ENCODE measurements around the gene SCAPER. TPM values are rescaled to one million over a fixed set of nuclear protein-coding genes. Genes with fewer than 3 reads are reported as not detected.

SCAPER gene
- total and polyA plus RNA-seq, 2 donors (not counting 1 experiment from before 2014, with no cell fraction given): 8.3 to 61.6 TPM

DNA sequence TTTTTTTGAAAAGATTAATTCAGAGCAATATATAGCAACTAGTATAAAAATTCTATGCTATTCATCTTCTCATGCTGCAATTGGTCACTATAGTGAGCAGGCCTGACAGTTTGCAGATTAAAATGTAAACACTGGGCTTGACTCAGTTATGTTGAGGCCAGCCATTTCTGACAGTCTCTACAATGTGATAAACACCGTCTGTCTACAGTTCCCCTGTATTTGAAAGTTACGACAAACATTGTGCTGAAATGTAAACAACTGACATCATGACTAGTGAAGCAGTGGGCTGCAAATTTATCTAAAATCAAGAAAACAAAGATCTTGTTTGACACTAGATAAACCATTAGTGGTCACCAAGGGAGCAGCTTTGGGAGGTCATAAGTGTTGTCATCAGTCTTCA, 371.1 kb downstream of the SCAPER start:
- no peak overlapping the region for H3K4me3 Mint-ChIP-seq
- H3K4me1 Mint-ChIP-seq: no peaks in the 10 kb centered on the region
- no peaks in the 10 kb centered on the region for H3K36me3 ChIP-seq (replicated peaks in 1 of 2; ENCODE audit: control extremely low read depth in 1 of 2, control insufficient read depth in 1 of 2, extremely low read depth in 1 of 2, insufficient read depth in 2 of 2, low read length in 1 of 2)
- no peak overlapping the region for H2AFZ ChIP-seq (ENCODE audit: insufficient read depth, low read depth, low read length, poor library complexity, severe bottlenecking)
- H3K4me2 ChIP-seq (replicated peaks; ENCODE audit: low read depth, low read length, poor library complexity, severe bottlenecking): no peak overlapping the region
- no peak overlapping the region for H3K9ac ChIP-seq (ENCODE audit: low read length)
- ChIA-PET CTCF (no interaction called here), POLR2A (no interaction called here)
- H3K9me3 ChIP-seq (ENCODE audit: control extremely low read depth in 1 of 3, control insufficient read depth in 2 of 3, insufficient read depth in 1 of 3, low read length in 2 of 3): no peaks in the 10 kb centered on the region
- H3K27me3 ChIP-seq (replicated peaks in 1 of 4; ENCODE audit: control extremely low read depth in 1 of 4, control insufficient read depth in 3 of 4, insufficient read depth in 4 of 4, low read length in 3 of 4): no peaks in the 10 kb centered on the region
- no peaks in the 10 kb centered on the region for H3K27me3 Mint-ChIP-seq
- no peak overlapping the region for H3K4me3 ChIP-seq (ENCODE audit: control extremely low read depth in 1 of 5, extremely low read depth in 1 of 5, insufficient read depth in 1 of 5, low read depth in 2 of 5, low read length in 4 of 5)
- no peaks in the 10 kb centered on the region for H3K4me1 ChIP-seq (ENCODE audit: control insufficient read depth in 2 of 2, insufficient read depth in 2 of 2, low read length in 2 of 2)
- no peak overlapping the region for H3K27ac ChIP-seq (ENCODE audit: low read length in 2 of 2)
- ATAC-seq (ENCODE audit: low read depth) (no peak), DNase-seq (no peak)
- WGBS (ENCODE audit: insufficient coverage): no CpG with 5 or more reads among the region's 2 CpGs
- no peaks in the 10 kb centered on the region for H4K20me1 ChIP-seq (ENCODE audit: control insufficient read depth, insufficient read depth, low read length, poor library complexity, severe bottlenecking)
- H3K79me2 ChIP-seq (ENCODE audit: control insufficient read depth, insufficient read depth, low read length): no peaks in the 10 kb centered on the region
- H3K9me3 Mint-ChIP-seq (ENCODE audit: insufficient read depth): no peaks in the 10 kb centered on the region
- no peak for TF ChIP-seq EZH2 (IDR thresholded peaks at IDR 0.05; ENCODE audit: borderline replicate concordance, insufficient read depth, low read depth, low read length, poor library complexity, severe bottlenecking)
- TF ChIP-seq, protein P1, sequence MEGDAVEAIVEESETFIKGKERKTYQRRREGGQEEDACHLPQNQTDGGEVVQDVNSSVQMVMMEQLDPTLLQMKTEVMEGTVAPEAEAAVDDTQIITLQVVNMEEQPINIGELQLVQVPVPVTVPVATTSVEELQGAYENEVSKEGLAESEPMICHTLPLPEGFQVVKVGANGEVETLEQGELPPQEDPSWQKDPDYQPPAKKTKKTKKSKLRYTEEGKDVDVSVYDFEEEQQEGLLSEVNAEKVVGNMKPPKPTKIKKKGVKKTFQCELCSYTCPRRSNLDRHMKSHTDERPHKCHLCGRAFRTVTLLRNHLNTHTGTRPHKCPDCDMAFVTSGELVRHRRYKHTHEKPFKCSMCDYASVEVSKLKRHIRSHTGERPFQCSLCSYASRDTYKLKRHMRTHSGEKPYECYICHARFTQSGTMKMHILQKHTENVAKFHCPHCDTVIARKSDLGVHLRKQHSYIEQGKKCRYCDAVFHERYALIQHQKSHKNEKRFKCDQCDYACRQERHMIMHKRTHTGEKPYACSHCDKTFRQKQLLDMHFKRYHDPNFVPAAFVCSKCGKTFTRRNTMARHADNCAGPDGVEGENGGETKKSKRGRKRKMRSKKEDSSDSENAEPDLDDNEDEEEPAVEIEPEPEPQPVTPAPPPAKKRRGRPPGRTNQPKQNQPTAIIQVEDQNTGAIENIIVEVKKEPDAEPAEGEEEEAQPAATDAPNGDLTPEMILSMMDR (IDR thresholded peaks at IDR 0.05): no peak
- intact Hi-C loops (cut with micrococcal nuclease): no loop called here
- no peak overlapping the region for H3K27ac Mint-ChIP-seq

DNA sequence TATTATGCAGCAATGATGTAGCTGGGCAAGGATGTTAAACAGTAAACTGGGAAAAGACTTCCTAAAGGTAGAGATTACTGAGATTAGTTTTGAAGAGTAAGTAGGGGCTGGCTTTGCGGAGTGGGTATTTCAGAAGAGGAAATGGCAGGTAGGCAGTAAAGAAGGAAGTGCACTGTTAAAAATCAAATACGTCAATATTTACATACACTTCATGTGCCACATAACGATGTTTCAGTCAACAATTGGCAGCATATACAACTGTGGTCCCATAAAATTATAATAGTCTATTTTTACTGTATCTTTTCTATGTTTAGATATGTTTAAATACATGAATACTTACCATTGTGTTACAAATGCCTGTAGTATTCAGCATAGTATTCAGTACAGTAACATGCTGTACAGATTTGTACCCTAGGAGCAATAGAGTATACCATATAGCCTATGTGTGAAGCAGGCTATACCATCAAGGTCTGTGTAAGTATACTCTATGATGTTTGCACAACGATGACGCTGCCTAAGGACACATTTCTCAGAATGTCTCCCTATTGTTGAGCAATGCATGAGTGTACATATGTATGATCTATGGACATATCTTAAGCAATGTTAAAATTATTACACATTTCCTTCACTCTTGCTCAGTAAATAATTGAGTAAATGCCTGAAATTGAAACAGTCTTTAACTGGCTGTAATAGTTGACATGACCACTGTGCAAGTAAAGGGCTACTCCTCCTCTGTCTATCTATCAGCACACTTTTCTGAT, 371.9 kb downstream of the SCAPER start:
- DNase-seq: no peak
- Histone ChIP-seq H3K79me2 (ENCODE audit: control insufficient read depth, insufficient read depth, low read length) (no peaks in the 10 kb centered on the region), H3K9ac (ENCODE audit: low read length) (no peak overlapping the region), H3K9me3 (ENCODE audit: control extremely low read depth in 1 of 3, control insufficient read depth in 2 of 3, insufficient read depth in 1 of 3, low read length in 2 of 3) (no peaks in the 10 kb centered on the region), H3K4me1 (ENCODE audit: control insufficient read depth in 2 of 2, insufficient read depth in 2 of 2, low read length in 2 of 2) (no peaks in the 10 kb centered on the region), H2AFZ (ENCODE audit: insufficient read depth, low read depth, low read length, poor library complexity, severe bottlenecking) (no peak overlapping the region), H3K27ac (ENCODE audit: low read length in 2 of 2) (no peak overlapping the region), H3K36me3 (replicated peaks in 1 of 2; ENCODE audit: control extremely low read depth in 1 of 2, control insufficient read depth in 1 of 2, extremely low read depth in 1 of 2, insufficient read depth in 2 of 2, low read length in 1 of 2) (no peaks in the 10 kb centered on the region), H3K27me3 (replicated peaks in 1 of 4; ENCODE audit: control extremely low read depth in 1 of 4, control insufficient read depth in 3 of 4, insufficient read depth in 4 of 4, low read length in 3 of 4) (no peaks in the 10 kb centered on the region), H3K4me2 (replicated peaks; ENCODE audit: low read depth, low read length, poor library complexity, severe bottlenecking) (no peak overlapping the region), H4K20me1 (ENCODE audit: control insufficient read depth, insufficient read depth, low read length, poor library complexity, severe bottlenecking) (no peaks in the 10 kb centered on the region), H3K4me3 (ENCODE audit: control extremely low read depth in 1 of 5, extremely low read depth in 1 of 5, insufficient read depth in 1 of 5, low read depth in 2 of 5, low read length in 4 of 5) (no peak overlapping the region)
- CTCF ChIA-PET: no interaction called here
- TF ChIP-seq, protein P1 (IDR thresholded peaks at IDR 0.05): no peak
- no peak for TF ChIP-seq EZH2 (IDR thresholded peaks at IDR 0.05; ENCODE audit: borderline replicate concordance, insufficient read depth, low read depth, low read length, poor library complexity, severe bottlenecking)
- intact Hi-C loops (cut with micrococcal nuclease): no loop called here
- Mint-ChIP-seq H3K27me3 (no peaks in the 10 kb centered on the region), H3K9me3 (ENCODE audit: insufficient read depth) (no peaks in the 10 kb centered on the region), H3K4me3 (no peak overlapping the region), H3K27ac (no peak overlapping the region), H3K4me1 (no peaks in the 10 kb centered on the region)
- POLR2A ChIA-PET: no interaction called here
- no peak for ATAC-seq (ENCODE audit: low read depth)
- WGBS (ENCODE audit: insufficient coverage): no CpG with 5 or more reads among the region's 5 CpGs
